Retinal pigment epithelial cell (primary cell): ENCODE results near the gene ZNF407.

Experiments used
- DNase-seq: peaks from one replicate; pipeline ENCODE4 v3.0.0-alpha.2; 2010; ENCODE audit warnings: low read depth
- H3K4me3 ChIP-seq: 2 replicates; pipeline ENCODE4 v1.5.1; 2011; ENCODE audit warnings: mild to moderate bottlenecking, low read length, control low read depth, moderate library complexity
- CTCF ChIP-seq: conservative IDR thresholded peaks from 2 replicates; pipeline ENCODE4 v1.5.1; 2011; ENCODE audit warnings: low read depth, low read length, control low read depth, inconsistent platforms

ZNF407 gene

GRCh38 chr18:74604774-74605173, 7.1 kb downstream of the ZNF407 start:
- no peak for TF ChIP-seq CTCF
- H3K4me3 ChIP-seq: peak overlapping the region; percentile 19
- DNase-seq: peak; percentile 78

- no peak overlapping the region for H3K4me3 ChIP-seq
- no peak for TF ChIP-seq CTCF
- no peak for DNase-seq
Measured at GRCh38 chr18:74608681-74609080, 11.0 kb downstream of the ZNF407 start.

GRCh38 chr18:74609535-74609934, 11.9 kb downstream of the ZNF407 start:
- H3K4me3 ChIP-seq: no peak overlapping the region
- DNase-seq: no peak
- no peak for TF ChIP-seq CTCF

- no peak for DNase-seq
- no peak for TF ChIP-seq CTCF
- no peak overlapping the region for H3K4me3 ChIP-seq
Measured at GRCh38 chr18:74610051-74610615, 12.5 kb downstream of the ZNF407 start.

- no peak for DNase-seq
- no peak overlapping the region for H3K4me3 ChIP-seq
- TF ChIP-seq CTCF: no peak
Measured at GRCh38 chr18:74610860-74611259, 13.2 kb downstream of the ZNF407 start.

GRCh38 chr18:74611765-74612164, 14.1 kb downstream of the ZNF407 start:
- no peak for TF ChIP-seq CTCF
- H3K4me3 ChIP-seq: no peak overlapping the region
- no peak for DNase-seq

- TF ChIP-seq CTCF: no peak
- no peak for DNase-seq
- no peak overlapping the region for H3K4me3 ChIP-seq
Measured at GRCh38 chr18:74613381-74613780, 15.7 kb downstream of the ZNF407 start.
